NB4 (cell line): ENCODE data around the gene JOSD2.

Experiments
- DNase-seq: peaks from one replicate; pipeline ENCODE4 v3.0.0; 2010; ENCODE audit warnings: low read depth
- H3K4me3 ChIP-seq: one replicate; pipeline ENCODE4 v1.5.1; 2011; ENCODE audit warnings: mild to moderate bottlenecking, low read depth, low read length, moderate library complexity
- MYC ChIP-seq: IDR thresholded peaks from 2 replicates; pipeline ENCODE4 v1.6.1; 2011; ENCODE audit warnings: low read depth, low read length
- POLR2A ChIP-seq: IDR thresholded peaks from 2 replicates; pipeline ENCODE4 v1.6.1; 2011; ENCODE audit warnings: mild to moderate bottlenecking; ENCODE audit not compliant: insufficient read length; ENCODE audit errors: extremely low read depth
- TF ChIP-seq, protein P1 (sequence below): IDR thresholded peaks from 2 replicates; pipeline ENCODE4 v1.6.1; 2011; ENCODE audit warnings: low read depth, low read length
- TF ChIP-seq, protein P2 (sequence below): IDR thresholded peaks from one replicate; pipeline ENCODE4 v1.5.1; 2012; ENCODE audit warnings: low read depth, low read length

JOSD2 gene

DNA sequence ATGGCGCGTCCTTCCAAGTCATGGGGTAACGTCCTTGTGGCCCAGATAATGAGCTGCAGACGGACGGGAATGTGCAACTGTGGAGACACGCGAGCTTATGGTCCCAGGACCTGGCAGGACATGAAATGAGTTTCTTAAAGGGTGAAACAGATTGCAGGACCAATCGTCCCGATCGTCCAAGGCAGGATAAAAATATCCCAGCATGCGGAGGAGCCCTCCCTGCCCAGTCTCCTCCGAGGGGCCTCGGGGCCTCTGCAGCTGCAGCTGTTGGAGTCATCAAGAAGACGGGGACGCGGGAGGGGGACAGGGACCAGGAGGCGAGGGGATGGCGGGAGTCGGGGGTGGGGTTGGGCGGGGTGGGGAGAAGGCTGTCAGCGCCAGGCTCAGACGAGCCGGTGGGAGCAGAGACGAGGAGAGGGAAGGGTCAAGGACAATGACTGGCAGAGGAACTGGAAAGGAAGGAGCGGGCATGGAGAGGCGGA lies 20.0 kb downstream of the JOSD2 start:
- H3K4me3 ChIP-seq = no peak overlapping the region
- DNase-seq = no peak
- no peak for TF ChIP-seq POLR2A
- no peak for TF ChIP-seq MYC
- TF ChIP-seq, protein P1, sequence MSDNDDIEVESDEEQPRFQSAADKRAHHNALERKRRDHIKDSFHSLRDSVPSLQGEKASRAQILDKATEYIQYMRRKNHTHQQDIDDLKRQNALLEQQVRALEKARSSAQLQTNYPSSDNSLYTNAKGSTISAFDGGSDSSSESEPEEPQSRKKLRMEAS = no peak
- TF ChIP-seq, protein P2, sequence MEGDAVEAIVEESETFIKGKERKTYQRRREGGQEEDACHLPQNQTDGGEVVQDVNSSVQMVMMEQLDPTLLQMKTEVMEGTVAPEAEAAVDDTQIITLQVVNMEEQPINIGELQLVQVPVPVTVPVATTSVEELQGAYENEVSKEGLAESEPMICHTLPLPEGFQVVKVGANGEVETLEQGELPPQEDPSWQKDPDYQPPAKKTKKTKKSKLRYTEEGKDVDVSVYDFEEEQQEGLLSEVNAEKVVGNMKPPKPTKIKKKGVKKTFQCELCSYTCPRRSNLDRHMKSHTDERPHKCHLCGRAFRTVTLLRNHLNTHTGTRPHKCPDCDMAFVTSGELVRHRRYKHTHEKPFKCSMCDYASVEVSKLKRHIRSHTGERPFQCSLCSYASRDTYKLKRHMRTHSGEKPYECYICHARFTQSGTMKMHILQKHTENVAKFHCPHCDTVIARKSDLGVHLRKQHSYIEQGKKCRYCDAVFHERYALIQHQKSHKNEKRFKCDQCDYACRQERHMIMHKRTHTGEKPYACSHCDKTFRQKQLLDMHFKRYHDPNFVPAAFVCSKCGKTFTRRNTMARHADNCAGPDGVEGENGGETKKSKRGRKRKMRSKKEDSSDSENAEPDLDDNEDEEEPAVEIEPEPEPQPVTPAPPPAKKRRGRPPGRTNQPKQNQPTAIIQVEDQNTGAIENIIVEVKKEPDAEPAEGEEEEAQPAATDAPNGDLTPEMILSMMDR = no peak

DNA sequence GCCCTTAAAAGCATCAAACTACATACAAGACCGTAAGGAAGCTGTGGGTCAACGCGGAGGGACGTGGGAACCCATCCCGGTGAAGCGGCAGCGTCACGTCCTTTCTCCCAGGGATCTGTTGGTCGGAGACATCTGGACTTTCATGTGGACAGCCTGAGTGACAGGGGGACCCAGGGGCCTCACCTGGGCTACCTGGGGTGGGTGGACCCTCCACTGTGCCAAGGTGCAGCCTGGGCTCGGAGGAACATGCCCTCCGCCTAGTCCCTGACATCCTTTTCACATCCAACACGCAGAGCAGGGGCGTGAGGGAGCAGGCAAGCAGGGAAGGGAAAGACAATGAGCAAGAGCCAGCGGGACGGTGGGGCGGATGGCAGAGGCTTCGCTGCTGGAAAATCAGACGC lies 20.6 kb downstream of the JOSD2 start:
- H3K4me3 ChIP-seq = no peak overlapping the region
- TF ChIP-seq POLR2A = no peak
- TF ChIP-seq, protein P2 = no peak
- TF ChIP-seq MYC = no peak
- TF ChIP-seq, protein P1 = no peak

DNA sequence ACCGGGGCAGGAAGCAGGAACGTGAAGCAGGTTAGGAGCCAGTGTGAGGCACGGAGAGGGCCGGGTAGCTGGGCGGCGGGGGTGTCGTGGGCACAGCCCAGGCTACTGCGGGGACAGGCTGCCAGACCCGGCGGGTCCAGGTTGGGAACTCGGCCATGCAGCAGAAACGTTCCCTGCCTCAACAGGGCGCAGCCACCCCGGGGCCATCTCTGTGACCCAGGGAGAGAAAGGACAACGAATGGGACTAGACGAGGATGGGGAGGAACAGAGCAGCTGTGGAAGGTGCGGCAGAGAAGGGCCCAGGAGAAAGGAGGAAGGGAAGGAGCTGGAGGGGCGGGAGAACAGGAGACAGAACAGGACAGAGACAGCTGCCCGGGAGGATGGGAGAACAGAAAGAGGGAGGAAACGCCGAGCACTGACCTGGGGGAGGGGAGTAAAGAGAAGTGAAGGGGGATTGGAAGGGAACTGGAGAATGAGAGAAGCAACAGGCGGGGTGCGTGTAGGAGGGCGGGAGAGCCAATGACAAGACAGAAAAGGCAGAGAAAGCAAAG lies 21.5 kb downstream of the JOSD2 start:
- no peak for TF ChIP-seq MYC
- TF ChIP-seq, protein P1 = no peak
- no peak for DNase-seq
- no peak overlapping the region for H3K4me3 ChIP-seq

More for the DNA sequence above, 20.6 kb downstream of the JOSD2 start:
- no peak for DNase-seq

DNA sequence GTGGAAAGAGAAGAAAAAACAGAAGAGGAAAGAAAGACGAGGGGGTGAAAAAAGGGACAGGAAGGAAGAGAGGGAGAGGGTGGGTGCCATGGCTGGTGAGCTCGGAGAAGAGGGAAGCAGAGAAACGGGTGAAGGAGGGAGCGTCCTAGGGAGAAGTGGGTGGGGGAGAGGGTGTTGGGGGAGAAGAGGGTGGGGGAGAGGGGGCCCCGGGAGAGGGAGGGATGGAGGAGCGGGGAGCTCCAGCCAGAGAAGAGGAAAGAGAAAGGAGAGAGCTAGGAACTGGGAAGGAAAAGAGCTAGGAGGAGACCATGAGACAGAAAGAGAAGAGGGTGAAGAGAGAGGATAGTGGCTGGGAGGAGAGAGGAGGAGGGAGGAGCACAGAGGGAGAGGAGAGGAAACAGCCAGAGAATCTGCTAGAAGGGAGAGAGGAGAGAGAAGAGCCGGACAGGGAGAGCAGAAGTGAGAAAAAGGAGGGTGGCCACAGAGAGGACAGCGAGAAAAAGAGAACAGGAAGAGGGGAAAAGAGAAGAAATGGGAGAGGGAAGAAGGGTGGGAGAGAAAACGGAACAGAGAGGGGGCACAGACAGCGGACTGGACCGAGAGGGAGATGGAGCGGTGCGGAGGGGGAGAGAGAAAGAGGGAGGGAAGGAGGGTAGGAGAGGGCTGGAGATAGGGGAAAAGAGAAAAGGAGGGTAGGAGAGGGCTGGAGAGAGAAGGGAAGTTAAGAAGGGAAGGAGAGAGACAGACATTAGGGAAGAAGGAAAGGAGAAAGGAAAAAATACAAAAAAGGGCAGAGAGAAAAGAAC lies 22.4 kb downstream of the JOSD2 start:
- DNase-seq = no peak
- no peak overlapping the region for H3K4me3 ChIP-seq
- no peak for TF ChIP-seq MYC
- TF ChIP-seq, protein P2 = no peak
- TF ChIP-seq, protein P1 = no peak
- no peak for TF ChIP-seq POLR2A

DNA sequence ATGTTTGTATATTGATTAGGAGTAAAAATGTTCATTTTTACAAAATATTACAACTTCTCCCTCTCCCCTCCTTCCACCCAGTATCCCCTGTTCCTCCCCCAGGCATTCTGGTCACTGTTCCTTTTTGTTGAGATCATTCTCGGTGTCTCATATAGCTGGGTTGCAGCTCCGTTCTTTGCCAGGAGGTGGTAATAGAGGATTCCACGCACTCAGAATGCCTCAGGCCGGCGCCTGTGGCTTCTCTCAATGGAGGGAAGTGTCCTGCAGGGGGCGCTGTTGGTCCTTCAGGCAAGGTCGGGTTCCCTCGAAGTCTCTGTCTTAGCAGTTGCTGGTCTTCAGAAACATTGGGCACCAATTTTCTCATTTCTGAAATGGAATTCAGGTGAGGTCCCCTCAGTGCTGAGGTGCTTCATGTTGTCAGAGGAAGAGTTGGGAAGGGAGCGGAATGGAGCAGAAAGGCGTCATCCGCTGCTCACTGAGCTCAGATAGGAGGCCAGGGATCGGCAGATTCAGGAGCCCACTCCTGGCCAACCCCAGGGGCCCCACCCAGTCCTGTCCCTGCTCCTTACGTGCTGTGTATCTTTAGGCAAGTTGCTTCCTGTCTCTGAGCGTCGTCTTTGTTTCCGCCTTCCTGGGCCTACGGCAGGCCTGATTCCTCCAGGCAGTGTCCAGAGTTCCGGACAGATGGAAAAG lies 24.0 kb downstream of the JOSD2 start:
- H3K4me3 ChIP-seq = no peak overlapping the region
- TF ChIP-seq MYC (no peak), POLR2A (no peak)
- TF ChIP-seq, protein P1 = no peak
- TF ChIP-seq, protein P2 = peak; percentile 52
- DNase-seq = peak; percentile 58
